Endothelial cell of umbilical vein (primary cell): ENCODE measurements around the gene CXorf49B. TPM values are rescaled to one million over a fixed set of nuclear protein-coding genes. Genes with fewer than 3 reads are reported as not detected.
"Not testable (repeated sequence)": the region's sequence is repeated elsewhere in the genome, so short reads cannot be mapped to it uniquely, and the experiment has no call there.

Experiments
- BruUV-seq: library from RNA; stranded (reverse); fragments of 400-500 nt; replicated peaks from 2 replicates; lab custom pipeline; 2021; lab: Mats Ljungman, UMichigan
- CTCF ChIA-PET: fragments of 300-600, 350-600 bp; sonication (Branson Sonifier 250); formaldehyde crosslinking; loops from one replicate; lab custom pipeline; 2021; ENCODE audit warnings: antibody characterized with exemption, inconsistent platforms; lab: Charles Lee
- POLR2A ChIA-PET: fragments of 300-600, 350-600 bp; sonication (Branson Sonifier 250); formaldehyde crosslinking; loops from one replicate; lab custom pipeline; 2021; ENCODE audit warnings: antibody characterized with exemption, inconsistent platforms; lab: Charles Lee
- DNase-seq: peaks from one replicate; pipeline ENCODE4 v3.0.0-alpha.2; 2011; ENCODE audit warnings: low read depth, low spot score
- FAIRE-seq: peaks from 2 replicates; lab custom pipeline; 2011; peaks lifted over from hg19 to GRCh38; lab: Jason Lieb, UNC
- H2AFZ ChIP-seq: 2 replicates; pipeline ENCODE4 v1.6.0; 2012; ENCODE audit warnings: low read depth, low read length, control low read depth, inconsistent platforms
- H3K27ac ChIP-seq: 2 replicates; pipeline ENCODE4 v1.5.1; 2011; ENCODE audit warnings: low read depth, mild to moderate bottlenecking, control low read depth, low read length, moderate library complexity; ENCODE audit not compliant: insufficient read depth
- H3K27me3 ChIP-seq, 2 experiments: 2 replicates each; pipeline versions ENCODE4 v1.6.0 to v1.6.1; 2011; ENCODE audit warnings: low read length in 2 of 2, mixed read lengths in 1 of 2; ENCODE audit not compliant: control insufficient read depth in 2 of 2, insufficient read depth in 2 of 2
- H3K36me3 ChIP-seq, 2 experiments: 2 replicates in 1 of 2; 3 replicates in 1 of 2; pipeline ENCODE4 v1.5.1; 2011; ENCODE audit warnings: low read length in 2 of 2, mild to moderate bottlenecking in 1 of 2, moderate library complexity in 1 of 2; ENCODE audit not compliant: control insufficient read depth in 2 of 2, insufficient read depth in 2 of 2; ENCODE audit errors: extremely low read depth in 1 of 2
- H3K4me1 ChIP-seq: 3 replicates; pipeline ENCODE4 v1.5.1; 2011; ENCODE audit warnings: mild to moderate bottlenecking, low read length; ENCODE audit not compliant: control insufficient read depth, insufficient read depth; ENCODE audit errors: extremely low read depth
- H3K4me2 ChIP-seq: 2 replicates; pipeline ENCODE4 v1.6.1; 2011; ENCODE audit warnings: low read length, control low read depth, mixed read lengths; ENCODE audit not compliant: insufficient read depth
- H3K4me3 ChIP-seq, 3 experiments: fragments of 200-600 bp in 1 of 3; sonication (generic), shearing (Covaris generic) in 1 of 3; replicated peaks in 1 of 3; 2 replicates each; pipeline ENCODE4 v1.5.1; 2011 to 2016; ENCODE audit warnings: control low read depth in 3 of 3, low read length in 3 of 3, mild to moderate bottlenecking in 2 of 3, inconsistent platforms in 1 of 3, low read depth in 1 of 3, moderate library complexity in 1 of 3; ENCODE audit not compliant: insufficient read depth in 1 of 3
- H3K79me2 ChIP-seq: 2 replicates; pipeline ENCODE4 v1.6.0; 2012; ENCODE audit warnings: low read length, inconsistent platforms; ENCODE audit not compliant: control insufficient read depth, insufficient read depth
- H3K9ac ChIP-seq: replicated peaks from 2 replicates; pipeline ENCODE3; 2011; ENCODE audit warnings: low read length, control low read depth; ENCODE audit not compliant: insufficient read depth; ENCODE audit errors: extremely low read depth
- H3K9me1 ChIP-seq: replicated peaks from 3 replicates; pipeline ENCODE4 v1.6.0; 2011; ENCODE audit warnings: mild to moderate bottlenecking, low read length; ENCODE audit not compliant: control insufficient read depth, insufficient read depth; ENCODE audit errors: extremely low read depth
- H3K9me3 ChIP-seq: replicated peaks from 2 replicates; pipeline ENCODE4 v1.5.1; 2012; ENCODE audit warnings: low read length, inconsistent platforms; ENCODE audit not compliant: control insufficient read depth, insufficient read depth
- H4K20me1 ChIP-seq: replicated peaks from 2 replicates; pipeline ENCODE3; 2011; ENCODE audit warnings: mild to moderate bottlenecking, low read length; ENCODE audit not compliant: control insufficient read depth, insufficient read depth; ENCODE audit errors: extremely low read depth
- CTCF ChIP-seq, 2 donors: IDR thresholded peaks; 1 replicate in 1 of 2; 2 replicates in 1 of 2; pipeline ENCODE4 v1.5.1; 2011; ENCODE audit warnings: low read length in 2 of 2, mild to moderate bottlenecking in 2 of 2, moderate library complexity in 2 of 2, control low read depth in 1 of 2, inconsistent platforms in 1 of 2, low read depth in 1 of 2; ENCODE audit not compliant: insufficient read depth in 1 of 2; ENCODE audit errors: extremely low read depth in 1 of 2
- EZH2 ChIP-seq: IDR thresholded peaks from 2 replicates; pipeline ENCODE4 v1.6.1; 2012; ENCODE audit warnings: borderline replicate concordance, low read depth, mild to moderate bottlenecking, moderate library complexity, low read length, inconsistent platforms; ENCODE audit not compliant: severe bottlenecking
- FOS ChIP-seq: IDR thresholded peaks from 2 replicates; pipeline ENCODE4 v1.6.1; 2011; ENCODE audit warnings: mild to moderate bottlenecking, low read length, moderate library complexity, borderline replicate concordance; ENCODE audit not compliant: insufficient read depth
- GATA2 ChIP-seq: IDR thresholded peaks from 2 replicates; pipeline ENCODE4 v1.7.0; 2011; ENCODE audit warnings: low read depth, mild to moderate bottlenecking, moderate library complexity, mixed read lengths, low read length; ENCODE audit not compliant: insufficient read length, insufficient read depth
- JUN ChIP-seq: IDR thresholded peaks from 2 replicates; pipeline ENCODE4 v1.6.1; 2011; ENCODE audit warnings: borderline replicate concordance, low read depth; ENCODE audit not compliant: insufficient read length, insufficient read depth
- MAX ChIP-seq: IDR thresholded peaks from 2 replicates; pipeline ENCODE4 v1.6.1; 2011; ENCODE audit not compliant: insufficient read depth, insufficient read length
- MYC ChIP-seq: IDR thresholded peaks from one replicate; pipeline ENCODE4 v1.6.1; 2011; ENCODE audit warnings: mild to moderate bottlenecking, low read depth, low read length
- POLR2A ChIP-seq: IDR thresholded peaks from 2 replicates; pipeline ENCODE4 v1.6.1; 2012; ENCODE audit warnings: low read depth, mild to moderate bottlenecking, control low read depth, low read length
- POLR2AphosphoS5 ChIP-seq: IDR thresholded peaks from 2 replicates; pipeline ENCODE4 v1.6.1; 2012; ENCODE audit warnings: low read depth, mild to moderate bottlenecking, control low read depth, low read length, moderate library complexity; ENCODE audit not compliant: insufficient read depth
- dilution Hi-C: fragments of 300-500 bp; cut with MboI; formaldehyde crosslinking; loops from one replicate; pipeline ENCODE4 v1.15.0; 2019; ENCODE audit warnings: low sequenced_read_pairs; ENCODE audit not compliant: extremely low pct_ligation_motif_present
- intact Hi-C: fragments of 100-400 bp; cut with micrococcal nuclease; formaldehyde crosslinking; loops from one replicate; pipeline ENCODE4 v1.10.0; 2022
- polyA plus RNA-seq, 4 experiments: library from polyadenylated mRNA; depleted of rRNA in 3 of 4; stranded (reverse) in 3 of 4; unstranded in 1 of 4; fragments of >200 nt; gene quantifications; 2 replicates each; pipeline versions ENCODE4 v1.2.1 to v1.2.3, GENCODE V29; 2011 to 2012; ENCODE audit warnings: missing spikeins in 1 of 4
- total RNA-seq: library from RNA; stranded (reverse); gene quantifications from 2 replicates; pipeline ENCODE4 v1.2.3, GENCODE V29; 2021

Gene CXorf49B
- total and polyA plus RNA-seq, 2 donors (not counting 3 experiments of a cell fraction or from before 2014, with no cell fraction given), result not detected

DNA sequence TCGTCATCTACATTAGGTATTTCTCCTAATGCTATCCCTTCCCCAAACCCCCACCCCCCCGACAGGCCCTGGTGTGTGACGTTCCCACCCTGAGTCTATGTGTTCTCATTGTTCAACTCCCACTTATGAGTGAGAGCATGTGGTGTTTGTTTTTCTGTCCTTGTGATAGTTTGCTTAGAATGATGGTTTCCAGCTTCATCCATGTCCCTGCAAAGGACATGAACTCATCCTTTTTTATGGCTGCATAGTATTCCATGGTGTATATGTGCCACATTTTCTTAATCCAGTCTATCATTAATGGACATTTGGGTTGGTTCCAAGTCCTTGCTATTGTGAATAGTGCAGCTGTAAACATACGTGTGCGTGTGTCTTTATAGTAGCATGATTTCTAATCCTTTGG is 43.3 kb downstream of the CXorf49B start:
- H3K9me1 ChIP-seq, H3K4me1 ChIP-seq, H4K20me1 ChIP-seq, POLR2A ChIA-PET, H3K9me3 ChIP-seq, CTCF ChIA-PET, H3K36me3 ChIP-seq, H3K27ac ChIP-seq, intact Hi-C loops, FAIRE-seq, H3K79me2 ChIP-seq, BruUV-seq, H3K9ac ChIP-seq, H3K4me2 ChIP-seq, H3K27me3 ChIP-seq, H3K4me3 ChIP-seq, H2AFZ ChIP-seq, dilution Hi-C loops, DNase-seq: not testable (repeated sequence)

DNA sequence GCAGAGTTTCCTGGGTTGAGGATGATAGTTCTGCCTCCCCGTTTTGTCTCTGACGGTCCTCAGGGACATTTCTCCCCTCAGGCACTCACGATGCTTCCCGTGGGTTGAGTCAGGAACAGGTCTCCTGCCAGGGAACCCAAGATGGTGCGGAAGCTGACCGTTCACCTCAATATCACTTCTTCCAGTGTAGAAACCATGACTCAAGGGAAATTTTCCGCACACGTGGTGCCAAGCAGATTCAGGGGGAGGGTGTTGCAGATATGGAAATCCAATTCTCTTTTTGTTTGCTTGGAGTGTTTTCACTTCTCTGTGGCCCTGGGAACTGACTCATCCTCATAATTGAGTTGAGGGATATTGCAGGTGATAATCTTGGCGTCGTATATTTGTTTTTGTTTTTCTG is 46.7 kb downstream of the CXorf49B start:
- H3K27ac ChIP-seq, result no peak overlapping the region
- no peaks in the 10 kb centered on the region for H3K27me3 ChIP-seq
- H4K20me1 ChIP-seq, result no peaks in the 10 kb centered on the region
- DNase-seq, result no peak
- no peak overlapping the region for H3K4me3 ChIP-seq
- POLR2A ChIA-PET, result no interaction called here
- no peaks in the 10 kb centered on the region for H3K79me2 ChIP-seq
- no peaks in the 10 kb centered on the region for H3K9me3 ChIP-seq
- intact Hi-C loops (no loop called here), dilution Hi-C loops (no loop called here)
- H2AFZ ChIP-seq, result no peak overlapping the region
- TF ChIP-seq CTCF (IDR thresholded peaks at IDR 0.05; ENCODE audit: extremely low read depth in 1 of 2, insufficient read depth in 1 of 2, low read depth in 1 of 2, low read length in 2 of 2) (no peak), FOS (no peak), EZH2 (no peak), JUN (no peak), MAX (no peak), MYC (no peak), GATA2 (no peak), POLR2AphosphoS5 (no peak), POLR2A (no peak)
- no TSS peak for BruUV-seq
- CTCF ChIA-PET, result no interaction called here
- H3K9me1 ChIP-seq, result no peaks in the 10 kb centered on the region
- no peak for FAIRE-seq
- no peak overlapping the region for H3K4me2 ChIP-seq
- no peaks in the 10 kb centered on the region for H3K4me1 ChIP-seq
- H3K9ac ChIP-seq, result no peak overlapping the region
- no peaks in the 10 kb centered on the region for H3K36me3 ChIP-seq
